K562 (cell line): Measurements from ENCODE around the gene MFSD12. TPM values are rescaled to one million over a fixed set of nuclear protein-coding genes. Genes with fewer than 3 reads are reported as not detected.

ENCODE experiments used
- ATF3 ChIP-seq, 2 experiments: fragments of 450-650 bp in 1 of 2; sonication (generic) in 1 of 2; formaldehyde crosslinking in 1 of 2; IDR thresholded peaks in 1 of 2; conservative IDR thresholded peaks in 1 of 2; 2 replicates each; pipeline versions ENCODE4 v1.6.1 to v1.8.1; 2016 to 2023; ENCODE audit warnings: mild to moderate bottlenecking in 2 of 2, moderate library complexity in 2 of 2, inconsistent platforms in 1 of 2, missing genetic modification reagents in 1 of 2
- CBFA2T2 ChIP-seq: fragments of 450-650 bp; conservative IDR thresholded peaks from 2 replicates; pipeline ENCODE4 v1.6.1; 2017; ENCODE audit warnings: mild to moderate bottlenecking
- CREB5 ChIP-seq: fragments of 250-450 bp; sonication (Bioruptor Pico); IDR thresholded peaks from 2 replicates; pipeline ENCODE4 v1.5.0; 2020; ENCODE audit warnings: mild to moderate bottlenecking
- GATAD2B ChIP-seq: fragments of 450-650 bp; IDR thresholded peaks from 2 replicates; pipeline ENCODE4 v1.6.1; 2017; ENCODE audit warnings: mild to moderate bottlenecking, borderline replicate concordance
- HMGXB4 ChIP-seq: sonication (generic); formaldehyde crosslinking; IDR thresholded peaks from 2 replicates; pipeline ENCODE4 v1.8.1; 2023; ENCODE audit warnings: mild to moderate bottlenecking, missing genetic modification reagents
- HNRNPUL1 ChIP-seq: fragments of 200-400 bp; formaldehyde crosslinking; IDR thresholded peaks from 2 replicates; pipeline ENCODE4 v1.6.1; 2017; ENCODE audit warnings: low read length
- ILK ChIP-seq: fragments of 450-650 bp; IDR thresholded peaks from 2 replicates; pipeline ENCODE4 v1.6.1; 2016; ENCODE audit warnings: missing genetic modification characterization, low read depth, mild to moderate bottlenecking, missing compliant biosample characterization, moderate library complexity, borderline replicate concordance
- JUNB ChIP-seq: fragments of 450-650 bp; formaldehyde crosslinking; conservative IDR thresholded peaks from 2 replicates; pipeline ENCODE4 v1.4.0; 2020; ENCODE audit warnings: mild to moderate bottlenecking
- KDM1A ChIP-seq, 2 experiments: fragments of 450-650 bp; IDR thresholded peaks; 2 replicates each; pipeline ENCODE4 v1.6.1; 2016; ENCODE audit warnings: mild to moderate bottlenecking in 2 of 2
- KDM4B ChIP-seq, 2 experiments: fragments of 450-650 bp in 1 of 2; sonication (generic) in 1 of 2; IDR thresholded peaks; 2 replicates each; pipeline ENCODE4 v1.6.1; 2016 to 2017; ENCODE audit warnings: borderline replicate concordance in 2 of 2, antibody characterized with exemption in 1 of 2, low read depth in 1 of 2, mild to moderate bottlenecking in 1 of 2
- LCOR ChIP-seq: sonication (generic); formaldehyde crosslinking; IDR thresholded peaks from 2 replicates; pipeline ENCODE4 v1.8.0; 2022; ENCODE audit warnings: mild to moderate bottlenecking, missing genetic modification reagents
- SFPQ ChIP-seq: fragments of 200-400 bp; formaldehyde crosslinking; IDR thresholded peaks from 2 replicates; pipeline ENCODE4 v1.6.1; 2017; ENCODE audit warnings: mild to moderate bottlenecking, low read depth, low read length, moderate library complexity
- TFAM ChIP-seq: fragments of 250-450 bp; sonication (Bioruptor Pico); conservative IDR thresholded peaks from 2 replicates; pipeline ENCODE4 v1.5.0; 2021; ENCODE audit warnings: mild to moderate bottlenecking, moderate library complexity
- ZBTB26 ChIP-seq: fragments of 450-650 bp; formaldehyde crosslinking; IDR thresholded peaks from 2 replicates; pipeline ENCODE4 v1.4.0; 2022; ENCODE audit warnings: missing genetic modification characterization
- ZBTB8A ChIP-seq: fragments of 450-650 bp; IDR thresholded peaks from 2 replicates; pipeline ENCODE4 v1.6.1; 2018; ENCODE audit warnings: mild to moderate bottlenecking, moderate library complexity; ENCODE audit not compliant: partially characterized antibody
- ZKSCAN8 ChIP-seq: fragments of 200-800 bp; sonication (Bioruptor generic); IDR thresholded peaks from 2 replicates; pipeline ENCODE4 v1.6.1; 2016; ENCODE audit warnings: missing genetic modification characterization, missing compliant biosample characterization
- ZNF324 ChIP-seq: fragments of 250-450 bp; sonication (Bioruptor Pico); IDR thresholded peaks from 2 replicates; pipeline ENCODE4 v1.4.0; 2020; ENCODE audit warnings: mild to moderate bottlenecking
- ZZZ3 ChIP-seq: fragments of 450-650 bp; IDR thresholded peaks from 2 replicates; pipeline ENCODE4 v1.6.1; 2016; ENCODE audit warnings: antibody characterized with exemption, mild to moderate bottlenecking, moderate library complexity
- polyA plus RNA-seq, 8 experiments: library from polyadenylated mRNA; depleted of rRNA in 4 of 8; stranded (reverse) in 5 of 8; unstranded in 3 of 8; fragments of >200 nt; fragmentation: Nextera tagmentation in 2 of 8; fragmentation: Illumina TruSeq in 1 of 8; extraction: Ambion mirVana in 2 of 8; extraction: Trizol in 1 of 8; gene quantifications; 2 replicates each; pipeline versions ENCODE4 v1.2.1 to v1.2.3, GENCODE V29; 2011 to 2014; ENCODE audit warnings: inconsistent platforms in 1 of 8, missing spikeins in 1 of 8
- total RNA-seq, 7 experiments: library from RNA; depleted of rRNA in 6 of 7; stranded (reverse); fragments of >200 nt in 6 of 7; fragmentation: Illumina TruSeq in 2 of 7; extraction: Trizol in 2 of 7; gene quantifications; 2 replicates each; pipeline versions ENCODE4 v1.2.1 to v1.2.3, GENCODE V29; 2011 to 2021; ENCODE audit warnings: low replicate concordance in 1 of 7

Gene MFSD12
- total and polyA plus RNA-seq, 9 of the 15 experiments (the other 6 are each of a cell fraction or from before 2014, with no cell fraction given) = 0.69 to 112 (median 31.8) TPM

GRCh38 chr19:3585301-3586126 is 28.1 kb upstream of the MFSD12 start, which contains the start of gene GIPC3 (continued):
- TF ChIP-seq CREB5 (CRISPR knock-in tag) = no peak
- TF ChIP-seq ZKSCAN8 (CRISPR knock-in tag) = no peak
- TF ChIP-seq HNRNPUL1 = no peak
- no peak for TF ChIP-seq ILK (tag)
- no peak for TF ChIP-seq ZBTB26
- TF ChIP-seq JUNB (CRISPR knock-in tag) = no peak
- no peak for TF ChIP-seq LCOR (CRISPR knock-in tag)
- TF ChIP-seq GATAD2B = 0 out of 2 replicates have a peak, but pooled peaks have one; percentile 68
- no peak for TF ChIP-seq ZZZ3
- no peak for TF ChIP-seq CBFA2T2
- TF ChIP-seq ATF3 (IDR thresholded peaks at IDR 0.05) = no peak
- TF ChIP-seq ATF3 (CRISPR knock-in tag; conservative IDR thresholded peaks at IDR 0.05) = no peak
- no peak for TF ChIP-seq ZBTB8A
- no peak for TF ChIP-seq HMGXB4
- TF ChIP-seq KDM1A (IDR thresholded peaks at IDR 0.05) = no peak
- TF ChIP-seq SFPQ = no peak
- TF ChIP-seq KDM4B (IDR thresholded peaks at IDR 0.05; ENCODE audit: borderline replicate concordance in 2 of 2, low read depth in 1 of 2) = no peak
- no peak for TF ChIP-seq ZNF324 (CRISPR knock-in tag)
- TF ChIP-seq TFAM (CRISPR knock-in tag) = no peak
